ENCODE results near the gene ESAM.

ESAM gene

GRCh38 chr11:124751391-124751740 is 10.7 kb downstream of the ESAM start:
- peaks cover 25% of the 10 kb centered on the region for H3K27me3 ChIP-seq (ENCODE audit: low read depth, low read length)
- H3K27ac ChIP-seq (ENCODE audit: low read length), result no peak overlapping the region
- no peaks in the 10 kb centered on the region for H3K36me3 ChIP-seq (ENCODE audit: control insufficient read depth in 1 of 2, insufficient read depth in 2 of 2, low read length in 2 of 2)
- no peaks in the 10 kb centered on the region for H3K9me3 ChIP-seq (ENCODE audit: control insufficient read depth in 1 of 2, low read length in 2 of 2)
- no peak overlapping the region for H3K4me3 ChIP-seq (ENCODE audit: low read depth in 1 of 2, low read length in 2 of 2)
- peaks cover 0 to 8% of the 10 kb centered on the region in 2 donors for H3K4me1 ChIP-seq (ENCODE audit: control insufficient read depth in 1 of 2, insufficient read depth in 2 of 2, low read length in 2 of 2)

GRCh38 chr11:124749912-124750311 is 12.2 kb downstream of the ESAM start:
- Histone ChIP-seq H3K27me3 (ENCODE audit: low read depth, low read length) (peaks cover 34% of the 10 kb centered on the region), H3K4me1 (ENCODE audit: control insufficient read depth in 1 of 2, insufficient read depth in 2 of 2, low read length in 2 of 2) (peaks cover 0 to 20% of the 10 kb centered on the region in 2 donors), H3K27ac (ENCODE audit: low read length) (no peak overlapping the region)

GRCh38 chr11:124748481-124749343 is 13.4 kb downstream of the ESAM start:
- no peak overlapping the region for H3K4me3 ChIP-seq (ENCODE audit: low read depth in 1 of 2, low read length in 2 of 2)
- peaks cover 35% of the 10 kb centered on the region for H3K27me3 ChIP-seq (ENCODE audit: low read depth, low read length)
- H3K27ac ChIP-seq (ENCODE audit: low read length), result peak overlapping the region; percentile 10
- H3K9me3 ChIP-seq (ENCODE audit: control insufficient read depth in 1 of 2, low read length in 2 of 2), result no peaks in the 10 kb centered on the region
- no peaks in the 10 kb centered on the region for H3K36me3 ChIP-seq (ENCODE audit: control insufficient read depth in 1 of 2, insufficient read depth in 2 of 2, low read length in 2 of 2)
- H3K4me1 ChIP-seq (ENCODE audit: control insufficient read depth in 1 of 2, insufficient read depth in 2 of 2, low read length in 2 of 2), result peaks cover 0 to 20% of the 10 kb centered on the region in 2 donors

More at GRCh38 chr11:124749912-124750311, 12.2 kb downstream of the ESAM start:
- H3K9me3 ChIP-seq (ENCODE audit: control insufficient read depth in 1 of 2, low read length in 2 of 2), result no peaks in the 10 kb centered on the region
- H3K36me3 ChIP-seq (ENCODE audit: control insufficient read depth in 1 of 2, insufficient read depth in 2 of 2, low read length in 2 of 2), result no peaks in the 10 kb centered on the region
- no peak overlapping the region for H3K4me3 ChIP-seq (ENCODE audit: low read depth in 1 of 2, low read length in 2 of 2)

- H3K9me3 ChIP-seq (ENCODE audit: control insufficient read depth in 1 of 2, low read length in 2 of 2), result no peaks in the 10 kb centered on the region
- H3K4me1 ChIP-seq (ENCODE audit: control insufficient read depth in 1 of 2, insufficient read depth in 2 of 2, low read length in 2 of 2), result peaks cover 0 to 20% of the 10 kb centered on the region in 2 donors
- H3K4me3 ChIP-seq (ENCODE audit: low read depth in 1 of 2, low read length in 2 of 2), result no peak overlapping the region
- no peaks in the 10 kb centered on the region for H3K36me3 ChIP-seq (ENCODE audit: control insufficient read depth in 1 of 2, insufficient read depth in 2 of 2, low read length in 2 of 2)
- peaks cover 35% of the 10 kb centered on the region for H3K27me3 ChIP-seq (ENCODE audit: low read depth, low read length)
- no peak overlapping the region for H3K27ac ChIP-seq (ENCODE audit: low read length)
These were observed 14.0 kb downstream of the ESAM start for GRCh38 chr11:124748100-124748418.

- H3K27me3 ChIP-seq (ENCODE audit: low read depth, low read length), result peaks cover 35% of the 10 kb centered on the region
- no peaks in the 10 kb centered on the region for H3K9me3 ChIP-seq (ENCODE audit: control insufficient read depth in 1 of 2, low read length in 2 of 2)
- H3K36me3 ChIP-seq (ENCODE audit: control insufficient read depth in 1 of 2, insufficient read depth in 2 of 2, low read length in 2 of 2), result no peaks in the 10 kb centered on the region
- H3K4me1 ChIP-seq (ENCODE audit: control insufficient read depth in 1 of 2, insufficient read depth in 2 of 2, low read length in 2 of 2), result peaks cover 0 to 20% of the 10 kb centered on the region in 2 donors
- H3K27ac ChIP-seq (ENCODE audit: low read length), result no peak overlapping the region
- H3K4me3 ChIP-seq (ENCODE audit: low read depth in 1 of 2, low read length in 2 of 2), result peak overlapping the region in 1 of 2 donors; percentile 81
These were observed 14.5 kb downstream of the ESAM start for GRCh38 chr11:124747406-124748099.

- peak overlapping the region; percentile 39 for H3K27ac ChIP-seq (ENCODE audit: low read length)
- H3K27me3 ChIP-seq (ENCODE audit: low read depth, low read length), result peaks cover 34% of the 10 kb centered on the region
- no peaks in the 10 kb centered on the region for H3K9me3 ChIP-seq (ENCODE audit: control insufficient read depth in 1 of 2, low read length in 2 of 2)
- peak overlapping the region; percentile 81 to 83 for H3K4me3 ChIP-seq (ENCODE audit: low read depth in 1 of 2, low read length in 2 of 2)
- no peaks in the 10 kb centered on the region for H3K36me3 ChIP-seq (ENCODE audit: control insufficient read depth in 1 of 2, insufficient read depth in 2 of 2, low read length in 2 of 2)
- peaks cover 0 to 20% of the 10 kb centered on the region in 2 donors for H3K4me1 ChIP-seq (ENCODE audit: control insufficient read depth in 1 of 2, insufficient read depth in 2 of 2, low read length in 2 of 2)
These were observed 15.4 kb downstream of the ESAM start for GRCh38 chr11:124746621-124747243.

- Histone ChIP-seq H3K9me3 (ENCODE audit: control insufficient read depth in 1 of 2, low read length in 2 of 2) (no peaks in the 10 kb centered on the region), H3K27ac (ENCODE audit: low read length) (peak overlapping the region; percentile 39), H3K4me3 (ENCODE audit: low read depth in 1 of 2, low read length in 2 of 2) (peak overlapping the region; percentile 81 to 83), H3K36me3 (ENCODE audit: control insufficient read depth in 1 of 2, insufficient read depth in 2 of 2, low read length in 2 of 2) (no peaks in the 10 kb centered on the region), H3K27me3 (ENCODE audit: low read depth, low read length) (peaks cover 41% of the 10 kb centered on the region), H3K4me1 (ENCODE audit: control insufficient read depth in 1 of 2, insufficient read depth in 2 of 2, low read length in 2 of 2) (peaks cover 0 to 20% of the 10 kb centered on the region in 2 donors)
These were observed 16.1 kb downstream of the ESAM start for GRCh38 chr11:124745835-124746620.

- Histone ChIP-seq H3K4me3 (ENCODE audit: low read depth in 1 of 2, low read length in 2 of 2) (peak overlapping the region in 1 of 2 donors; percentile 83), H3K9me3 (ENCODE audit: control insufficient read depth in 1 of 2, low read length in 2 of 2) (no peaks in the 10 kb centered on the region), H3K36me3 (ENCODE audit: control insufficient read depth in 1 of 2, insufficient read depth in 2 of 2, low read length in 2 of 2) (no peaks in the 10 kb centered on the region), H3K27me3 (ENCODE audit: low read depth, low read length) (peaks cover 47% of the 10 kb centered on the region), H3K4me1 (ENCODE audit: control insufficient read depth in 1 of 2, insufficient read depth in 2 of 2, low read length in 2 of 2) (peaks cover 0 to 26% of the 10 kb centered on the region in 2 donors), H3K27ac (ENCODE audit: low read length) (no peak overlapping the region)
These were observed 16.7 kb downstream of the ESAM start for GRCh38 chr11:124745270-124745834.

GRCh38 chr11:124743050-124743449 is 19.0 kb downstream of the ESAM start:
- Histone ChIP-seq H3K9me3 (ENCODE audit: control insufficient read depth in 1 of 2, low read length in 2 of 2) (no peaks in the 10 kb centered on the region), H3K36me3 (ENCODE audit: control insufficient read depth in 1 of 2, insufficient read depth in 2 of 2, low read length in 2 of 2) (no peaks in the 10 kb centered on the region), H3K27ac (ENCODE audit: low read length) (no peak overlapping the region), H3K27me3 (ENCODE audit: low read depth, low read length) (peaks cover 35% of the 10 kb centered on the region), H3K4me1 (ENCODE audit: control insufficient read depth in 1 of 2, insufficient read depth in 2 of 2, low read length in 2 of 2) (peaks cover 0 to 31% of the 10 kb centered on the region in 2 donors), H3K4me3 (ENCODE audit: low read depth in 1 of 2, low read length in 2 of 2) (no peak overlapping the region)

GRCh38 chr11:124742555-124742954 is 19.5 kb downstream of the ESAM start:
- Histone ChIP-seq H3K9me3 (ENCODE audit: control insufficient read depth in 1 of 2, low read length in 2 of 2) (no peaks in the 10 kb centered on the region), H3K27ac (ENCODE audit: low read length) (no peak overlapping the region), H3K36me3 (ENCODE audit: control insufficient read depth in 1 of 2, insufficient read depth in 2 of 2, low read length in 2 of 2) (no peaks in the 10 kb centered on the region), H3K27me3 (ENCODE audit: low read depth, low read length) (peaks cover 33% of the 10 kb centered on the region), H3K4me1 (ENCODE audit: control insufficient read depth in 1 of 2, insufficient read depth in 2 of 2, low read length in 2 of 2) (peaks cover 0 to 31% of the 10 kb centered on the region in 2 donors), H3K4me3 (ENCODE audit: low read depth in 1 of 2, low read length in 2 of 2) (no peak overlapping the region)

All from muscle layer of duodenum (tissue), 2 donors.